NCI-H69 (cell line): ENCODE data around the gene SYNE2.
A peak's percentile ranks its signal among the peaks of the same experiment; 100 is the strongest.

Experiments used
- DNase-seq: peaks from one replicate; lab custom pipeline; 2025; lab: John Stamatoyannopoulos, UW

The SYNE2 gene

DNA sequence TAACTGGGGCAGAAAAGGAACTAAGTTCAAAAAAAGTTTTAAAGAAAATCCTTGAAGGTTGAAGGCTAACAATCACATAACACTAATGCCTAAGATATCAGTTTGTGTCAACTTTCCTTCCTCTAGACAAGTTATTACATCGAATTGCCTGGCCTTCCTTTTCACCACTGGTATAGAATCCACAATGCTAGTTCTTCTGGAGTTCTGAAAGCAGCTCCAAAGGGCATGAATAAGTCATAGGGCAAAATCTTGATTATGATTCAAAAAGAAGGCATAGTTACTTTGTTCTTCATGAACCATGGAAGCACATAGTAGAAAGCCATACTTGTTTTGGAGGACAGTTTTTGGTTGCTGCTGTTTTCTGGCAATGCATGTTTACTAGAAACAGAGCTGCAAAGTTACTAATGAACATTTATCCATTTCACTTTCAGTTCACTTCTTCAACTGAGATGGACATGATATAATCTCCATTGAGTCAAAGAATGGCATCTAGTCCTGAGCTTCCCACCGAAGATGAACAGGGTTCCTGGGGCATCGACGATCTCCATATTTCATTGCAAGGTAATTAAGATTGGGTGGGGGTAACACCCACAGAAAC is 56.0 kb downstream of the SYNE2 start:
- no peak for DNase-seq

DNA sequence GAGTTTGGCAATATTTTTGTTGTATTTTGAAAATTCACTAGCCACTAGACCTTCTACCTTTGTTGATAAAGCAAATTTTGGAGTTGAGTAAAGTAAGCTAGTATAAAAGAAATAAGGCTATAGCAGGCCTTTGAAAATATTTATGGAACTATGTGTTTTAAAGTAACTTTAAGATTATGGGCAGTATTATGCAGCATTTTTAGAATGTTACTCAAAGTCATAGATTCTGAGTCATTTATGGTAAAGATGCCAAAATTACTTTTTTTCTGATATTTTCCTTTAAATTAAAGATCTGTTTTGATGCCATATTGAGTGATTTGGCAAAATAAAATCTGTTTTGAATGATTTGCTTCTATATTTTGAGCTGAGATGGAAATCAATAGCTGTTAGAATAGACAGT is 57.2 kb downstream of the SYNE2 start:
- no peak for DNase-seq

DNA sequence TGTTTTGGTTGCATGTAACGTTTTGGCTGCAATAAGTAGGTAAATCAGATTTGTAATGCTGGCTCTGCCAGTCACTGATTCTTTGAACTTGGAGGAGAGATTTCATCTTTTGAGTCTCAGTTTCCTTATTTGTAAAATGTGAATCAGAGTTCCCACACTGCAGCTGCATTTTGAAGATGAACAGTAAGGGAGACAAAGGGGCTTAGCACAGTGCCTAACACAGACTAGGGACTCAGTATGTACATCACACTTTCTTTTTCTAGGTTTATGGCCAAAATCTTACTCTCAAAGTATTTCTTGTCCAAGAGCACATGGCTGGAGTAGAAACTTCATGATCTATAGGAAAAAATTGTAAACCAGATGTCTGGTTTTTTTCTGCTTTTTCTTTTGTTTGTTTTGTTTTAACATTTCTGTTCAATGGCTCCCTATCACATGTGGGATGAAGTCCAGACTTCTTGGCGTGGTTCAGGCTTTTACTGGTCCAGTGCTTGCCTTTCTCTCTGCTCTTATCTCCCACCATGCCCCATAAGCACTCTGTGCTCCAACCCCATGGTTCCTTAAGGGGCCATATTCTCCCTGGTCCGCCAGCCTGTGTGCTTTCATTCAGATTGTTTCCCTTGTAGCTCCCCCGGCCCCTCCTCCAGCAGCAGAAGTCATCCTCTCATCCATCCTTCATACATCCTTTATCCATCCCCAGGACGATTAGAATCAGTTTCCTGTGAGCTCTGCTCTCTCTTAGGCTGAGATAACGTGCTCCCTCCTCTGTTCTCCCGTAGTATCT is 58.0 kb downstream of the SYNE2 start:
- DNase-seq = no peak

DNA sequence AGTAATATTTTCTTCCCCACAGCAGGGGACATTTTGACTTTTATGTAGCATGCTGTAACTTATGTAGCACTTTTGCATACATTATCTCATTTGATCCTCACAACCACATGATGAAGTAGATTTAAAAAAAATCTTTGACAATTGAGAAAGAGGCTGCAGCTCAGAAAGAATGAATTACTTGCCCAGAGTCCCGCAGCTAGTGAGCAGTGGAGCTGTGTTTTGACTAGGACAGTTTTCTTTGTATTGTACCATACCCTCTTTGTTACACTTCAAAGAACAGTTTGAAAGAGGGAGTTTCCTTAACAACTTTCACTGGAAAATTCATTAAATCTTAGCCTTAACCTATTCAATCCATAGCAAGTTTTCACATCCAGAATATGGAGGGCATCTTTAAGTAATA is 58.6 kb downstream of the SYNE2 start:
- no peak for DNase-seq

DNA sequence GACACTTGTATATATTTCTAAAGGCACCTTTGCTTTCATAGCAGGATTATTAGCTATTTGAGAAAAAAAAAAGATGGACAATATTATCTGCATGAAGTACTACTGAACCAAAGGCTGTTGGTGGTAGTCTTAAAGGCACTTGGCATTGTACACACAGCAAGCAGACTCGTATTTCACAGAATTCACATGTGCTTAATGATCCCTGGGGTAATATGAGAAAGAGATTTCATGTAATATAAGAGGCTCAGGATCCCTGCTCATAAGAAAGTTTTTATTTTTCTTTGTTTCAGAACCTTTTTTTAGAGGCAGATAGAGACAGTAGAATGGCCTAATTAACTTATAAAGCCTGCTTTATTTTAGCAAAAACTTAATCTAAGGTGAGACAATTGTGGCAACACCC is 59.5 kb downstream of the SYNE2 start:
- peak; percentile 9 for DNase-seq

DNA sequence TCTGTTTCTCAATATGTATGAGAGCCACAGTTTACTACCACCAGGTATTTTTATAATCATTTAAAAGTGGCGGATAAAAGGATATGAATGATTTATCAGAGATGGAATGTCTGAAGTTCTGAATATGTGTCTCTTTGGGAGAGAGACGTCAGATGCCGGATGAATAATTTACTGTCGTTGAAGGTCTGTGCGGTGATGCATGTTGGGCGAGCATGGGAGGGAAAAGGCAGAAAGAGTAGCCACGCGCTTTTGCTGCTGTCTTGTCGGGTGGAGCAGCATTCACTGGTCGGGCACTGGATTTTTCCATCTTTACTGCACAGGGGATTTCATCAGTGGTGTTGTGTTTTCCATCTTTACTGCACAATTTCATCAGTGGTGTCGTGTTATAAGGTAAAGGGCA is 65.6 kb downstream of the SYNE2 start:
- no peak for DNase-seq

DNA sequence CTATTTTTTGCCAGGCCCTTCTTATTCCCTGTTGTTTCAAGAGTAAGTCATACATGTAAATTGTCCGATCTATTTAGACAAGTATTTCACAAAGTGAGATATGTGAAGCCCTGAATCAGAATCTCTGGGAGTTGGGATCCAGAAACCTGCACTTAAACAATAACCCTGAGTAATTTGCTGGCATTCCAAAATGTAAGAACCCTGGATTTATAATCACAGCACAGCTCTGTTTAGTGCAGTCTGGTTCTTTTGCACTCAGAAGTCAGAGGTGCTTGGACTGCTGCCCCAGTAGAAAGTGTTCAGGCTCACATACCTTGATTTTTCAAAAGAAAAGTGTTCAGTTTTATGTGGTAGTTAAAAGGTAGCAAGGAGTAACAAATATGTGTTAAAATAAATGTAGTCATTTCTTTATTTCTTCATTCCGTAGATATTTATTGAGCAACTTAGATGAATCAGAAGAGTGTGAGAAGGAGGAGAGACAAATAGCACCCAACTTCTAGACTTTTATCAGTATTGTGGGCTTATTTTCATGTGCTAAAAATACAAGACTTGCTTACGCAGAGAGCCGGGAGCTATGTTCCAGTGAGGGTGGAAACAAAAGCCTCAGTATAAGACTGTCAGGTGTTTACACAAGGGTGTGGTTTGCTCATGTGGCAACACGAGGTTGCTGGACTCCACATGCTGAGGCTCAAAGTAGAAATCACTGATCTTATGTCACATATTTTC is 70.1 kb downstream of the SYNE2 start:
- peak; percentile 87 for DNase-seq

DNA sequence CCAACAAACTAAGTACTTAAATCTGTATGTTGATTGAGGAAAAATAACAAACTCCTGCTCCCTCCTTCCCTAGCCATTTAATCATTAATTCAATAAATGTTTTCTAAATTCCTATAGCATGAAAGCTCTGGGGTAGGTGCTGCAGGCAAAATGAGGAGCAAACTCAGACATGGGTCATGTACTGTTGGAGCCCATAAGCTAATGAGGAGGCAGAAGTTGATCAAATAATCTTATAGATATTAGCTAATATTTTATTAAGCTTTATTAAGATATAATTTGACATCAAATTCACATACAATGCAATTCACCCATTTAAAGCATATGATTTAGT is 70.6 kb downstream of the SYNE2 start:
- no peak for DNase-seq

DNA sequence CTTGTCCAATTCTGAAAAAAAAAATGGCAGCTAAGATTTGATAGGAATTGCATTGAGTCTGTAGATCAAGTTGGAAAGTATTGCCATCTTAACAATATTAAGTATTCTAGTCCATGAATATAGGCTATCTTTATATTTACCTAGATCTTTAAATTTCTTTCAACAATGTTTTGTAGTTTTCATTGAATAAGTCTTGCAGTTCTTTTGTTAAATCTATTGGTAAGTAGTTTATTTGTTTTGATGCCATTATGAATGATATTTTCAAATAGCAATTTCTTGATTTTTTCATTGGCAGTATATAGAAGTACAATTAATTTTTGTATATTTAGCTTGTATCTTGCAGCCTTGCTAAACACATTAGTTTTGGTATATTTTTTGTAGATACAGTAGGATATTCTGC is 71.6 kb downstream of the SYNE2 start:
- DNase-seq = no peak

DNA sequence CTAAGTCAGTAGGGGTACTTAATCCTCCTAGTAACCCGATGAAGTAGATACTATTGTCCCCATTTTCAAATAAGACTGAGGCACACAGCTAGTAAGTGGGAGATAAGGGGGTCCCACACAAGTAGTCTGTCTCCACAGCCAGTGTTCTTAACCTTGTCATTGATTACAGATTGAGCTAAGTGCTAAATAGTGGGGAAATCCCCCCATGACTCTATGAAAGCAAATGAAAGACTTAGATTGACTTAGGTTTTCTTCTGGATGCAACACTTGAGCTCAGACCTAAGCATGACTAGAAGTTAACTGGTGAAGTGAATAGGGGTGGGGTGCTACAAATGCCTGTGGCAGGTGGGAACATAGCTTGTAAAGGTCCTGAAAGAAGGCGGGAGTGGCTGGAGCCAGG is 73.8 kb downstream of the SYNE2 start:
- DNase-seq = no peak

DNA sequence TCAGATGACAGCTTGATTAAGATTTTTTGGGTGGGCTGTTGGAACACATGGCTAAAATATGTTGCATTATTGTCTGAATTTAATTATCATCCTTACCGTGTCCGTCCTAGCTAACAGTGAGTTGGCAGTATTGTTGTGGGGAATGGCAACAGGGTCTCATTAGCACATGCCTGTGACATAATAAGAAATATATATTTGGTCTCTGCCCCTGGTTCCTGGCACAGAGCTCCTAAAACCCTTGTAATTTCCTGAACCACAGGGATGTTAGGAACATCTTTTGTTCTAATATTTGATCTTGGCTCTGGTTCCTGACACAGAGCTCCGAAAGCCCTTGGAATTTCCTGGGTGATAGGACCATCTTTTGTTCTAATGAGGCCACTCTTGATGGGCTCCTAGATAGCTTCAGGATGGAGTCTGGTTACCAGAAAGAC is 76.0 kb downstream of the SYNE2 start:
- peak; percentile 92 for DNase-seq

DNA sequence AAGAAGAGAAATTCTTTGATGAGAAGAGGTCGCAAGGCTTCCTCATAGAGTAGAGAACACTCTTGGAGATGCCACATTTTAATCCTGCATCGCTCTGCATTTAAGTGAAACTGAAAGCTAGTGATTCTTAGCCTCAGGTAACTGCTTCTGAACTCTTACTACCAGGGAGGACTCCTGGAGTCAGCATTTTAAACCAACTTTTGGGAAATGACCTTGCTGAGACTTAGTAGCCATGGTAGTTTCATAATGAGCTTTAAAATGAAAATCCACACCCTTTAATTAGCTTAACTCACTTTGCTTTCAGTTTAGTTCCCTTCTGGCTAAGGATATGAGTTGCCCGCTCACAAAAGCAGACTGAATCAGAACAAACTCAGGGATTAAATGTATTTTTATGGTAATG is 80.3 kb downstream of the SYNE2 start:
- peak; percentile 67 for DNase-seq

DNA sequence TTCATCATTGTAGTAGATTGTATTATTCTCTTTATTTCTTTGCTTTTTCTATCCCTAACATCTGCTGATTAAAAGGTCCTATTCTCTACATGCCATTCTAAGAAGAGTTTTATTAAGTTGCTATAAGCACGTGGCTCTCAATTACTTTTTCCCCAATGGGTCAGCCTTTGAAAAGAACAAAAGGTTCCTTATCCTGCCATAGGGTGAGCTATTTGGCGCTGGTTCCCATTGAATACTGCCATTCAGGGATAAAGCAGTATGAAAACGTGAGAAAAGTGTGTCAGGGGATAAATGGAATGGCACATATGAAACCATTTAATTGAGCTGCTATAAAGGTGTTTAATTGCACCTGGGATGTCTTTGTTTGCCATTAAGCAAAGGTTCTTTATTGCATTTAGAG is 80.9 kb downstream of the SYNE2 start:
- DNase-seq = peak; percentile 70

DNA sequence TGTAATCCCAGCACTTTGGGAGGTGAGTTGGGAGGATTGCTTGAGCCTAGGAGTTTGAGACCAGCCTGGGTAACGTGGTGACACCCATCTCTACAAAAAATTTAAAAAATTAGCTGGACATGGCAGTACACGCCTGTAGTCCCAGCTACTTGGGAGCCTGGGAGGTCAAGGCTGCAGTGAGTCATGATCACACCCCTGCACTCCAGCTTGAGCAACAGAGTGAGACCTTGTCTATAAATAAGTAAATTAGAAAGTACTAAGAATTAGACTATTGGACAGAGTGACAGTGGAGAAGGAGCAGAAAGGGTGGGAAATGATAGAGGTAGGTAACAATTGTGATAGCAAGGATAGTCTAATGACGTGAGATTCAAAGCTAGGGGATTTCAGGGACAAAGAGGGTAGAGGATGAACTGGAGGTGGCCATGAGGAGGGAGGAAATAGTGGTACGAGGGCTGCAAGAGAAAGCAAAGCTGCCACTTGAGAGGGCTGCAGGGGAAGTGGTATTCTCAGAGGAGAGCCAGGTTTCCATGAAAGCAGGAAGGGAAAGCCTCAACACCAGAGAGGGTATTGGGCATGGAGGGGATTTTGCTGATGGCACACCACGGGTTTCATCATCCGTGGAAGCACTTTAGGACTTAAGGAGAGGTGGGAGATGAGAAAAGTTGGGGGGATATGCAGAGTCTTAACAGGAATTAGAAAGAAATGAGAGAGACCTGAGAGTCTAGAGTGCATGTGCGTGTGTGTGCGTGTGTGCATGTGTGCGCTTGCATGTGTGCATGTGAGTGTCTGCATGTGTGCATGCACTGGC is 85.6 kb downstream of the SYNE2 start:
- no peak for DNase-seq

DNA sequence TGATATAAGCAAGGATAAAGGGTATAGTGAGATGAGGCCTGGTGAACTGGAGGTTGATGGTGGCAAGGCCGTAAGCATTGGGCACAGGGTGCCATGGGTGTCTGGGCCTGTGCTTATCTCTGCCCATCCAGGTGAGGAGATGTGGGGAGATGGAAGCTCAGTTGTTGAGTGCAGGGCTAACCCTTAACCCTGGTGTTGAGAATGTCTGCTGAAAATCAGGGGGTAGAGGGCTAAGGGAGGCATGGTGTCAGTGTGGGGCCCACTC is 86.1 kb downstream of the SYNE2 start:
- DNase-seq = no peak

DNA sequence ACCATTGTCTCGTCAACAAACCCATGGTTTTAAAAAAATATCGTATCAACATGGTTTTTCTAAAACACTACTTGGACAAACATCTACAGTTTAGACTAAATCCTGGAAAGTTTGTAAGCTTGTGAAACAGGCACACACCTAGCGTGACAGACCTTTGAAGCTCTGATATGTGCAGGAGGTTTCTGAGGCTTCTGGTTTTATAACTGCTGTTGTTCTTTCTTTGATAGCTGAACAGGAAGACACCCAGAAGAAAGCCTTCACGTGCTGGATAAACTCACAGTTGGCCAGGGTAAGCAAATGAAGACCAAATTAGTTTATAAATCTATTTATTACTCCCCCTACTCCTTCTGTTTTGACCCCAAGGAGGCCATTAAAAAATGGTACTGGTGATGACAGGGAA is 87.6 kb downstream of the SYNE2 start:
- no peak for DNase-seq

DNA sequence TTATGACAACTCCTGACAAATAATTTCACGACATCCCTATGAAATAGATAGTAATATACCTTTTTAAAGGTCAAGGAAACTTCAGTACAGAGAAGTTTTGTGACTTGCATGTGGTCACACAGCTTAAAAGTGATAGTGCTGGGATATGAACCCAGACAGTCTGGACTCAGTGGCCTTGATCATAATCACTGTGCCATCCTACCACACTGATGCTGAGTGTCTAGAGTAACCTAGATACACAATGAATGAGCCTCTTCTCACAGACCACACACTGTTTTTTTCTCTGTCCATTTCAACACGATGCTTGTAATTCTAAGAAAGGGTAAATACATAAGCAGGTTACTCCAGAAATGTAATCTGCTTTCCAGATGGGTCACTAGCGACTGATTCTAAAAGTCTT is 88.2 kb downstream of the SYNE2 start:
- DNase-seq = peak; percentile 20

DNA sequence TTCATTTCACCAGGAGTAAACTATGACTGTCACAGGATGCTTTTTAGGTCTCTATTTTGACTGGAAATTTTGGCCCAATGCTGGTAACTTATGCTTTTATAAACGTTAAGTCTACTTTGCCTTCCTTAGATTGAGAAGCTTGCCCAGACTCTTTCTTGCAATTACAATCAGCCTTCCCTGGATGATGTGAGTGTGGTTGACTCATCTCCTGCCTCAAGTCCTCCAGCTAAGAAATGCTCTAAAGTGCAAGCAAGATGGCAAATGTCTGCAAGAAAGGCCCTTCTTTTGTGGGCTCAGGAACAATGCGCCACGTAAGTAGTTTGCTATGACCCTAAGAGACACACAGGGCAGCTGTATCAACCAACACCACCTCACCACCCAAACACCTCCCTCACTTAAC is 96.9 kb downstream of the SYNE2 start:
- no peak for DNase-seq

DNA sequence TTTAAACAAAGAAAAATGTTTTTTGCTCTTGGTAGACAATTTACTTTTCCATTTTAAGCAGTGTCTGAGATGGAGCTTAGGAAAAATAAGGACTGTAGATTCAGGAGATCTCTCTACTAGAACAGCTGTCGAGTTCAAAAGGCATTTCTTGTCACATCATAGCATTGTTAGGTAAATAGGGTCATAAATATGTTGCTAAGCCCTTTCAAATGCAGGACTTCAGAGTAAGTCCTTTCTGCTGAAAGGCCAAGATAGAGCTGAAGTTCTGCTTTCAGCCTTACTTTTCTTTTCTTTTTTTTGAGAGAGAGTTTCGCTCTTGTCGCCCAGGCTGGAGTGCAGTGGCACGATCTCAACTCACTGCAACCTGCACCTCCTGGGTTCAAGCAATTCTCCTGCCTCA is 98.2 kb downstream of the SYNE2 start:
- DNase-seq = no peak

DNA sequence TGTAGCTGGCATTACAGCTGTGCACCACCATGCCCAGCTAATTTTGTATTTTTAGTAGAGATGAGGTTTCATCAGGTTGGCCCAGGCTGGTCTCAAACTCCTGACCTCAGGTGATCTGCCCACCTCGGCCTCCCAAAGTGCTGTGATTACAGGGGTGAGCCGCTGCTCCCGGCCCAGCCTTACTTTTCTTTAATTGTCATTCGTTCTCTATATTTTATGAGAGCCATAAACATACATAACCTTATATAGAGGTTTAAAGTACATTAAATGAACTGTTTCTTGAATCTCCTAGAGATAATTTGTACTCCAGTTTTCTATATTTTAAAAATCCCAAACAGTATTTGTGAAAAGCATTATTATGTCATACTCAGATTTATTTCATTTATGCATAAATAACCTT is 98.6 kb downstream of the SYNE2 start:
- no peak for DNase-seq

DNA sequence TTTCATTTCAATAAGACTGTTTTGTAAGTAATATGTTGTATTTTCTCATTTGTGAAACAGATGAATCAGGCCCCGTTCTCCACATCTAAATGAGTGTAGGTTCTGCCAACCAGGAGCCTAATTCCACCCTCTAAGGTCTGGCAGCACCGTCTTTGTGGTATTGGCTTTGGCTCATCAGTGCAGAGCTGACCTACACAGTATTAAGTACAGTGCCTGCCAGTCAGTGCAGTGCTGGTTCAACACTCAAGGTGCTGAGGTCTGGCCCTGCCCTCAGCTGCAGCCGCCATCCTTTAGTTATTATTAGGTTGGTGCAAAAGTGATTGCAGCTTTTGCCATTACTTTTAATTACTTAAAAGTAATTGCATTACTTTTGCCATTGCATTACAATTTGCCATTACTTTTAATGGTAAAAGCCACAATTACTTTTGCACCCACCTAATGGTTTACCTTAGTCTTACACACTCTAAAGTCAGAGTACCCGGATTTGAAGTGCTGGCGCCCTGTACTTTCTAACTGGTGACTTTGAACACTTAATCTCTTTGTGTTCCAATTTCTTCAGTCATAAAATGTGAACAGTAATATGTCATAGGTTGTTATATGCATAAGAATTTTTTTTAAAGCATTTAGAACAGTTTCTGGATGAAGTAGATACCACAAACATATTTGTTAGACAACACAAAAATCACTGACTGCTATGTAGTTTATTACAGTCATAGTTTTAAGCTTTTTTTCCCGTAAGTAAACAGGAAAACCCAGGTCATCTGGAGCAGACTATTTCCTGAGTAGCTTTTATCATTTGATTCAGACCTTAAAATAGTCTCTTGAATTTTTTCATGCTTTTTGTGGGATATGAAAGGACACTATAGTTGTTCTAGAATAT is 99.5 kb downstream of the SYNE2 start:
- DNase-seq = no peak

DNA sequence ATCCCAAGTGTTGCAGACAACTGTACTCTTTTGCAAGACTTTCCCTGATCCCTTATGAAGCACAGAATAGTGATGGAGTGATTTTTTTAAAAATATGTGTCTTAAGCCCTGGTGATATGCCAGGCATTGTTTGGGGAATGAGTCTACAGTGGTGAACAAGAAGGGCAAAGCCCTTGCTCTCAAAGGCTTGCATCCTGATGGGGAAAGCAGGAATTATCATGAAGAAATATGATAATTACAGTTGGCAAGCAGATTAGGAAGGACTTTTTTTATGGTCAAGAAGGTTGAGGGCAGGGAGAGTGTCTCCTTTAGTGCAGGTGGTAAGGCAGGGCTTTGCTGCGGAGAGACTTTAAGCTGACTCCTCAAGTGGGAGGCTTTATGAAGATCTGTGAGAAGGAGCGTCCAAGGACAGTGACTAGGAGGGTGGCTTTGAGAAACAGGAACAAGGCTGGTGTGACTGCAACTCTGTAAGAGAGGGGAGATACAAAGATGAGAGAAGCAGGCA is 100.2 kb downstream of the SYNE2 start:
- no peak for DNase-seq
